ENCODE data around the gene KLHDC9. TPM values are rescaled to one million over a fixed set of nuclear protein-coding genes. Genes with fewer than 3 reads are reported as not detected.

Gene KLHDC9
- total and polyA plus RNA-seq, 2 of the 13 experiments (the other 11 are each of a cell fraction or from before 2014, with no cell fraction given): 2.9 TPM

- TF ChIP-seq BCL6 (CRISPR knock-in tag; IDR thresholded peaks at IDR 0.05) (peak; percentile 45; the same call in 1 of the 2 replicates), FOSL2 (CRISPR knock-in tag; IDR thresholded peaks at IDR 0.05) (peak; percentile 26; the same call in 1 of the 2 replicates), DMAP1 (CRISPR knock-in tag; IDR thresholded peaks at IDR 0.05) (peak; percentile 88), TBX3 (IDR thresholded peaks at IDR 0.05; ENCODE audit: borderline replicate concordance) (no peak), MLXIP (CRISPR knock-in tag; IDR thresholded peaks at IDR 0.05; ENCODE audit: borderline replicate concordance) (no peak), TEAD3 (CRISPR knock-in tag; optimal IDR thresholded peaks at IDR 0.05; ENCODE audit: borderline replicate concordance) (peak; percentile 53), KMT2B (CRISPR knock-in tag; IDR thresholded peaks at IDR 0.05) (peak; percentile 90), ZSCAN5A (CRISPR knock-in tag; IDR thresholded peaks at IDR 0.05; ENCODE audit: borderline replicate concordance) (peak; percentile 62; the same call in 1 of the 2 replicates), ETV5 (CRISPR knock-in tag; IDR thresholded peaks at IDR 0.05; ENCODE audit: borderline replicate concordance) (peak; percentile 86), ATF1 (CRISPR knock-in tag; IDR thresholded peaks at IDR 0.05) (peak; percentile 87), HNRNPK (IDR thresholded peaks at IDR 0.05; ENCODE audit: low read depth, low read length, poor library complexity, severe bottlenecking) (no peak), ZNF180 (CRISPR knock-in tag; IDR thresholded peaks at IDR 0.05; ENCODE audit: borderline replicate concordance, low read depth) (0 out of 2 replicates have a peak, but pooled peaks have one; percentile 44), MXD4 (CRISPR knock-in tag; IDR thresholded peaks at IDR 0.05) (peak; percentile 77), ZSCAN9 (CRISPR knock-in tag; IDR thresholded peaks at IDR 0.05; ENCODE audit: borderline replicate concordance) (0 out of 2 replicates have a peak, but pooled peaks have one; percentile 47), ZHX1 (CRISPR knock-in tag; IDR thresholded peaks at IDR 0.05; ENCODE audit: low read depth) (peak; percentile 68; the same call in 1 of the 2 replicates), ZFAT (CRISPR knock-in tag; conservative IDR thresholded peaks at IDR 0.05) (no peak), HOXA5 (CRISPR knock-in tag; IDR thresholded peaks at IDR 0.05) (peak; percentile 82), ARID5B (CRISPR knock-in tag; IDR thresholded peaks at IDR 0.05) (peak; percentile 31)
Measured at GRCh38 chr1:161117759-161118581, 19.8 kb downstream of the KLHDC9 start, which contains the start of the genes NIT1 and PFDN2 (continued).

All from HepG2 (cell line).